GM23248 (cell line): ENCODE data around the gene FBXW7. TPM values are rescaled to one million over a fixed set of nuclear protein-coding genes. Genes with fewer than 3 reads are reported as not detected.

Source experiments
- DNase-seq: peaks from one replicate; pipeline ENCODE4 v3.0.0-alpha.2; 2015
- H2AFZ ChIP-seq: fragments of 200-600 bp; sonication (generic); 2 replicates; pipeline ENCODE4 v1.6.1; 2016; ENCODE audit warnings: antibody characterized with exemption
- H3F3A ChIP-seq: fragments of 200-600 bp; sonication (generic); 2 replicates; pipeline ENCODE4 v1.6.1; 2016; ENCODE audit warnings: mild to moderate bottlenecking, antibody characterized with exemption, mixed run types; ENCODE audit not compliant: insufficient read depth
- H3K27ac ChIP-seq: fragments of 200-600 bp; sonication (generic); 2 replicates; pipeline ENCODE4 v1.5.1; 2016; ENCODE audit warnings: mild to moderate bottlenecking
- H3K27me3 ChIP-seq: fragments of 200-600 bp; sonication (generic); replicated peaks from 2 replicates; pipeline ENCODE4 v1.6.1; 2016; ENCODE audit warnings: mild to moderate bottlenecking; ENCODE audit not compliant: insufficient read depth
- H3K36me3 ChIP-seq: fragments of 200-600 bp; sonication (generic); 2 replicates; pipeline ENCODE4 v1.6.1; 2016; ENCODE audit warnings: low read depth, mild to moderate bottlenecking
- H3K4me1 ChIP-seq: fragments of 200-600 bp; sonication (generic); 2 replicates; pipeline ENCODE4 v1.6.1; 2016; ENCODE audit warnings: mild to moderate bottlenecking; ENCODE audit not compliant: insufficient read depth
- H3K4me2 ChIP-seq: fragments of 200-600 bp; sonication (generic); one replicate; pipeline ENCODE4 v1.6.1; 2016; ENCODE audit warnings: mild to moderate bottlenecking; ENCODE audit not compliant: unreplicated experiment
- H3K4me3 ChIP-seq: fragments of 200-600 bp; sonication (generic); 2 replicates; pipeline ENCODE4 v1.5.1; 2016; ENCODE audit warnings: mild to moderate bottlenecking
- H3K79me2 ChIP-seq: fragments of 200-600 bp; sonication (generic); 2 replicates; pipeline ENCODE4 v1.6.1; 2016; ENCODE audit warnings: mild to moderate bottlenecking; ENCODE audit not compliant: insufficient read depth
- H3K9ac ChIP-seq: fragments of 200-600 bp; sonication (generic); 2 replicates; pipeline ENCODE4 v1.6.1; 2016; ENCODE audit warnings: mild to moderate bottlenecking
- H3K9me2 ChIP-seq: fragments of 200-600 bp; sonication (generic); 2 replicates; pipeline ENCODE4 v1.6.1; 2016; ENCODE audit warnings: mixed run types, mild to moderate bottlenecking, moderate library complexity; ENCODE audit not compliant: insufficient read depth
- H3K9me3 ChIP-seq: fragments of 200-600 bp; sonication (generic); one replicate; pipeline ENCODE4 v1.6.1; 2017; ENCODE audit warnings: low read depth
- H4K20me1 ChIP-seq: fragments of 200-600 bp; sonication (generic); 2 replicates; pipeline ENCODE4 v1.6.0; 2016; ENCODE audit not compliant: insufficient read depth
- EZH2 ChIP-seq: fragments of 200-600 bp; sonication (generic); IDR thresholded peaks from 2 replicates; pipeline ENCODE4 v1.6.1; 2018; ENCODE audit warnings: antibody characterized with exemption, mild to moderate bottlenecking; ENCODE audit not compliant: insufficient read depth, poor library complexity, severe bottlenecking
- EZH2phosphoT487 ChIP-seq: fragments of 200-600 bp; sonication (generic); IDR thresholded peaks from 2 replicates; pipeline ENCODE4 v1.6.1; 2018; ENCODE audit warnings: antibody characterized with exemption, moderate library complexity, mild to moderate bottlenecking, low read depth; ENCODE audit not compliant: insufficient read depth
- WGBS, 2 experiments: methylation state at CpG; one replicate each; pipeline ENCODE4 v1.1.6; 2015 to 2017; ENCODE audit warnings: low lambda C conversion rate in 2 of 2, low coverage in 1 of 2; ENCODE audit errors: missing lambda C conversion rate in 2 of 2; 5-methylcytosine and 5-hydroxymethylcytosine counted together
- in situ Hi-C: fragments of 300-500 bp; cut with MboI; formaldehyde crosslinking; loops from 2 replicates; pipeline ENCODE4 v1.15.0; 2020
- polyA plus RNA-seq: library from polyadenylated mRNA; unstranded; fragments of >200 nt; fragmentation: Nextera tagmentation; extraction: Ambion mirVana; gene quantifications from 2 replicates; pipeline ENCODE4 v1.2.1, GENCODE V29; 2016
- total RNA-seq: library from RNA; depleted of rRNA; stranded (reverse); fragments of >200 nt; shearing (Covaris generic); gene quantifications from 2 replicates; pipeline ENCODE4 v1.2.3, GENCODE V29; 2014

FBXW7 gene
- total and polyA plus RNA-seq, 2 experiments from 2014 or later = 8.8 to 29.0 TPM

DNA sequence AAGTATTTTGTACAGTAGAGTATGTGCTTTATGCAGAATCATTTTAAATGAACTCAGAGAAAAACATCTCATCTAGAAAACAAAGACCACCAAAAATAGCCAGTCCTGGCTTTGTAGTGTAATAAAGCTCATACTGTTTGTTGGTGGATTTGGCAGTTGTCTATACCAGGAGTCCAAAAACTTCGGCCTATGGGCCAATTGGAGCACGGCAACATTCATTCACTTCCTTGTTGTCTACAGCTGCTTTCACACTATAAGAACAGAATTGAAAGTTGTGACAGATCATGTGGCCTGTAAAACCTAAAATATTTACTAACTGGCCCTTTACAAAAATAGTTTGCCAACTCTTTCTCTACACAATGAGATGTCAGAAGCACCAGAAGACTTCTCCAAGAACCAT is 5.3 kb downstream of the FBXW7 start:
- DNase-seq = no peak
- H4K20me1 ChIP-seq = no peaks in the 10 kb centered on the region; the same call in 1 of the 2 replicates

DNA sequence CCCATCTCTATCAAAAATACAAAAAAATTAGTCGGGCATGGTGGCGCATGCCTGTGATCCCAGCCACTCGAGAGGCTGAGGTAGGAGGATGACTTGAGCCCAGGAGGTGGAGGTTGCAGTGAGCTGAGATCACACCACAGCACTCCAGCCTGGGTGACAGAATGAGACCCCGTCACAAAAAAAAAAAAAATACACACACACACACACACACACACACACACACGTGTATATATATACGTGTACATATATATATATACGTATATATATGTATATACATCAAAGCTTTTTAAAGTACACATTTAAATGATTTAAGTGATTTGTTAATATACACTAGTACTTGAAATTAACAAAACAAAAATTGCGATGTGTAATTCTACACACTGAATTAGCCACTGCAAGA is 6.0 kb downstream of the FBXW7 start:
- DNase-seq = no peak
- 92 to 96% methylated on average over 8 of the region's 8 CpGs for WGBS, 2 experiments
- H3K9me3 ChIP-seq = no peaks in the 10 kb centered on the region
- TF ChIP-seq EZH2phosphoT487 (no peak), EZH2 (no peak)
- H3K4me3 ChIP-seq = no peak overlapping the region
- no peaks in the 10 kb centered on the region for H3K9me2 ChIP-seq
- H3K9ac ChIP-seq = no peak overlapping the region
- in situ Hi-C loops = no loop called here
- H3K36me3 ChIP-seq = no peaks in the 10 kb centered on the region
- no peak overlapping the region for H3K27ac ChIP-seq
- no peak overlapping the region for H3K4me2 ChIP-seq
- H3F3A ChIP-seq = no peaks in the 10 kb centered on the region
- peaks cover 14% of the 10 kb centered on the region for H3K4me1 ChIP-seq
- no peak overlapping the region for H2AFZ ChIP-seq
- no peaks in the 10 kb centered on the region for H3K27me3 ChIP-seq
- H4K20me1 ChIP-seq = no peaks in the 10 kb centered on the region; the same call in 1 of the 2 replicates
- peaks cover 100% of the 10 kb centered on the region for H3K79me2 ChIP-seq

More for the DNA sequence above, 5.3 kb downstream of the FBXW7 start:
- Histone ChIP-seq H3K9me2 (no peaks in the 10 kb centered on the region), H3K4me1 (peaks cover 14% of the 10 kb centered on the region), H3K9me3 (no peaks in the 10 kb centered on the region), H3F3A (no peaks in the 10 kb centered on the region), H3K9ac (no peak overlapping the region), H3K4me3 (no peak overlapping the region), H3K36me3 (no peaks in the 10 kb centered on the region), H2AFZ (no peak overlapping the region), H3K27ac (no peak overlapping the region), H3K4me2 (no peak overlapping the region), H3K27me3 (no peaks in the 10 kb centered on the region), H3K79me2 (peaks cover 100% of the 10 kb centered on the region)
- in situ Hi-C loops = no loop called here
- no peak for TF ChIP-seq EZH2phosphoT487
- no peak for TF ChIP-seq EZH2
- WGBS, 2 experiments = 98 to 100% methylated on average over 2 of the region's 2 CpGs

DNA sequence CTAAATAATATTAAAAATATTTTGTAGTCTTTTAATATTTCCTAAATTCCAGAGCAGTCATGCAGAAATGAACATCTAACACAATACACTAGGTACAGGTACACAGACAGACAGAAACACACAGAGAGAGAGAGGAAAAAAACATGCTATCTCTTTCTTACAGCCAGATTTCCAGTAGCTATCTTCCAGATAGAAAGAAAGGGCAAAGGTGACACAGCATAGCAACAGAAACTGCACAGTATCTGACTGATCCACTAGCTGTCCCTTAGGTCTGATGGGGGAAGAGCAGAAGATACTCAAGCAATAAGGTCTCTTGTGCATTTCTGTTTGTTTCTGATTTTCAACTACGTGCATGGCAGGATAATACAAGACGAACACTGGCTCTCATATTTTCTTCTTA is 7.8 kb downstream of the FBXW7 start:
- Histone ChIP-seq H2AFZ (no peak overlapping the region), H3K36me3 (no peaks in the 10 kb centered on the region), H3K4me3 (no peak overlapping the region), H3F3A (no peaks in the 10 kb centered on the region), H4K20me1 (no peaks in the 10 kb centered on the region), H3K9me3 (no peaks in the 10 kb centered on the region), H3K9me2 (no peaks in the 10 kb centered on the region), H3K79me2 (peaks cover 100% of the 10 kb centered on the region), H3K4me2 (no peak overlapping the region), H3K27ac (no peak overlapping the region), H3K9ac (no peak overlapping the region), H3K27me3 (no peaks in the 10 kb centered on the region), H3K4me1 (peaks cover 6% of the 10 kb centered on the region; the same call in 1 of the 2 replicates)
- in situ Hi-C loops = no loop called here
- no peak for DNase-seq
- TF ChIP-seq EZH2phosphoT487 = no peak
- no peak for TF ChIP-seq EZH2
- 100% methylated on average over 2 of the region's 2 CpGs for WGBS, 2 experiments

DNA sequence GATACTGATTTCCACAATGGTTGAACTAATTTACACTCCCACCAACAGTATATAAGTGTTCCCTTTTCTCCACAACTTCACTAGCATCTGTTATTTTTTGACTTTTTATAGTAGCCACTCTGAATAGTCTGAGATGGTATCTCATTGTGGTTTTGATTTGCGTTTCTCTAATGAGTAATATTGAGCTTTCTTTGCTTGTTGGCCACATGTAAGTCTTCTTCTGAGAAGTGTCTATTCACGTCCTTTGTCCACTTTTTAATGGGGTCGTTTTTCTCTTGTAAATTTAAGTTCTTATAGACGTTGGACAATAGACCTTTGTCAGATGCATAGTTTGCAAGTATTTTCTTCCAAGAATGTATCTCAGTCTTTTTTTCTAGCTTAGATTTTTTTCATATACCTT is 10.0 kb downstream of the FBXW7 start:
- TF ChIP-seq EZH2phosphoT487 = no peak
- TF ChIP-seq EZH2 = no peak
- no peaks in the 10 kb centered on the region for H3K9me3 ChIP-seq
- H3F3A ChIP-seq = no peaks in the 10 kb centered on the region
- no peak for DNase-seq
- no peak overlapping the region for H2AFZ ChIP-seq
- in situ Hi-C loops = no loop called here
- no peaks in the 10 kb centered on the region for H4K20me1 ChIP-seq
- no peak overlapping the region for H3K27ac ChIP-seq
- WGBS, 2 experiments = 75 to 79% methylated on average over 4 of the region's 4 CpGs
- no peak overlapping the region for H3K9ac ChIP-seq
- H3K9me2 ChIP-seq = no peaks in the 10 kb centered on the region
- H3K36me3 ChIP-seq = no peaks in the 10 kb centered on the region
- H3K4me3 ChIP-seq = no peak overlapping the region
- no peaks in the 10 kb centered on the region for H3K27me3 ChIP-seq
- no peak overlapping the region for H3K4me2 ChIP-seq
- peaks cover 100% of the 10 kb centered on the region for H3K79me2 ChIP-seq
- H3K4me1 ChIP-seq = 0 out of 2 replicates have a peak, but pooled peaks cover 5% of the 10 kb centered on the region

DNA sequence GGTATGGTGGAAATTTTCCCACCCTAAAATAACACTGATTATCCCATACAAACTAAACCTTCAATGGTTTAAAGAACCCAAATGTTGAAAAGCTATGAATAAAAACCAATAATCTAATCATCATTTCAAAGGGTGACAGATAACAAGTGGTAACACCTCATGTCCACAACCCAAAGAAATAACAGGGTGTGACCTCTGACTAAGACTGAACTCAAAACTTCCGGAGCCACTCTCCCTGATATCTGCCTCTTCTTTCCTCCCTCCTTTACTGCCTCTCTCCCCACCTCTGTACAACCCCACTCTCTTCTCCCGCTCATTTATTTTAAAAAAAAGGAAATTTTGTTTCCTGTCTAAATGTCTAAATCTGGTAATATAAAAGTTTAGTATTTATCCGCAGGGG is 11.5 kb downstream of the FBXW7 start:
- Histone ChIP-seq H3K4me2 (no peak overlapping the region), H3K79me2 (peaks cover 97% of the 10 kb centered on the region), H4K20me1 (no peaks in the 10 kb centered on the region), H3K9me2 (no peaks in the 10 kb centered on the region), H2AFZ (no peak overlapping the region), H3K9me3 (no peaks in the 10 kb centered on the region), H3K36me3 (no peaks in the 10 kb centered on the region), H3K4me3 (no peak overlapping the region), H3K4me1 (0 out of 2 replicates have a peak, but pooled peaks cover 5% of the 10 kb centered on the region), H3F3A (no peaks in the 10 kb centered on the region), H3K9ac (no peak overlapping the region), H3K27ac (no peak overlapping the region), H3K27me3 (no peaks in the 10 kb centered on the region)
- 93 to 95% methylated on average over 3 of the region's 3 CpGs for WGBS, 2 experiments
- in situ Hi-C loops = no loop called here
- TF ChIP-seq EZH2phosphoT487 (no peak), EZH2 (no peak)
- DNase-seq = no peak
